ENCODE data around the gene SLC25A1. TPM values are rescaled to one million over a fixed set of nuclear protein-coding genes. Genes with fewer than 3 reads are reported as not detected.

Gene SLC25A1
- total RNA-seq, 1 experiment from 2014 or later, result 151 TPM

- no peak overlapping the region for H4K8ac ChIP-seq (replicated peaks; ENCODE audit: insufficient read length, low read depth, low read length)
- H4K20me1 ChIP-seq (ENCODE audit: control insufficient read depth, insufficient read depth, insufficient read length), result no peaks in the 10 kb centered on the region
- no peak overlapping the region for H3T11ph ChIP-seq (ENCODE audit: low read length)
- no peak for DNase-seq
- no peaks in the 10 kb centered on the region for H3K79me1 ChIP-seq (ENCODE audit: insufficient read depth, low read depth, low read length, poor library complexity, severe bottlenecking)
- no peak overlapping the region for H3K56ac ChIP-seq (ENCODE audit: insufficient read length, low read depth, low read length)
- WGBS (ENCODE audit: extremely low coverage, insufficient read length, low lambda C conversion rate), result no CpG with 5 or more reads among the region's 11 CpGs
- H2AFZ ChIP-seq (ENCODE audit: low read length), result no peak overlapping the region
- peak; percentile 32; the same call in 2 of the 3 replicates for TF ChIP-seq CTCF (conservative IDR thresholded peaks at IDR 0.05)
- no peak overlapping the region for H3K18ac ChIP-seq (ENCODE audit: insufficient read length, low read depth, low read length)
- H3K79me2 ChIP-seq (ENCODE audit: insufficient read depth, low read length), result peaks cover 3% of the 10 kb centered on the region; the same call in 1 of the 2 replicates
- Mint-ChIP-seq H3K27ac (0 out of 7 replicates have a peak overlapping the region, but pooled peaks of 1 of the 3 experiments have one; percentile 6), H3K4me1 (peaks cover 17 to 29% of the 10 kb centered on the region in 2 experiments), H3K36me3 (ENCODE audit: insufficient read depth in 1 of 3, low read depth in 3 of 3) (peaks cover 7 to 16% (median 12%) of the 10 kb centered on the region in 3 experiments), H3K4me3 (no peak overlapping the region), H3K27me3 (ENCODE audit: low read depth) (peaks cover 47% of the 10 kb centered on the region), H3K9me3 (peaks cover 6% of the 10 kb centered on the region in 2 experiments)
- H2BK12ac ChIP-seq (ENCODE audit: insufficient read length, low read depth, low read length), result no peak overlapping the region
- no peak overlapping the region for H3K4ac ChIP-seq (ENCODE audit: low read depth, low read length)
- H2BK20ac ChIP-seq (ENCODE audit: low read depth, low read length, poor library complexity, severe bottlenecking), result no peak overlapping the region
- H3K14ac ChIP-seq (ENCODE audit: insufficient read depth, low read length), result no peak overlapping the region
- no peak overlapping the region for H4K5ac ChIP-seq (ENCODE audit: insufficient read length, low read depth, low read length)
- H3K9ac ChIP-seq (ENCODE audit: extremely low read depth, insufficient read length, low read length), result no peak overlapping the region
- no peaks in the 10 kb centered on the region for H3K4me1 ChIP-seq (ENCODE audit: insufficient read depth, low read length)
- no peak overlapping the region for H3K23ac ChIP-seq (ENCODE audit: insufficient read length, low read depth, low read length)
- H2BK15ac ChIP-seq (ENCODE audit: low read depth, low read length), result no peak overlapping the region
- peaks cover 36% of the 10 kb centered on the region for H3K27me3 ChIP-seq (ENCODE audit: insufficient read depth, low read length)
- H2BK120ac ChIP-seq (ENCODE audit: low read depth, low read length, poor library complexity, severe bottlenecking), result no peak overlapping the region
- H2BK5ac ChIP-seq (ENCODE audit: insufficient read length, low read length), result no peak overlapping the region
- H3K4me2 ChIP-seq (ENCODE audit: insufficient read depth, insufficient read length, low read length), result no peak overlapping the region
- no peaks in the 10 kb centered on the region for H3K9me3 ChIP-seq (ENCODE audit: control insufficient read depth, low read depth, low read length)
- H2AK5ac ChIP-seq (ENCODE audit: insufficient read length, low read length), result no peak overlapping the region
- no peak overlapping the region for H3K27ac ChIP-seq (ENCODE audit: insufficient read length, low read depth, low read length)
- H3K23me2 ChIP-seq (ENCODE audit: insufficient read length, low read depth, low read length, poor library complexity, severe bottlenecking), result peaks cover 8% of the 10 kb centered on the region
- no peak overlapping the region for H4K91ac ChIP-seq (ENCODE audit: insufficient read length, low read depth, low read length)
These were observed 32.1 kb downstream of the SLC25A1 start for GRCh38 chr22:19146215-19146968.

All from H9 (cell line).